ENCODE results near the gene ZFAND6.
A peak's percentile ranks its signal among the peaks of the same experiment; 100 is the strongest.
"Not testable (repeated sequence)": the region's sequence is repeated elsewhere in the genome, so short reads cannot be mapped to it uniquely, and the experiment has no call there.

Gene ZFAND6

DNA sequence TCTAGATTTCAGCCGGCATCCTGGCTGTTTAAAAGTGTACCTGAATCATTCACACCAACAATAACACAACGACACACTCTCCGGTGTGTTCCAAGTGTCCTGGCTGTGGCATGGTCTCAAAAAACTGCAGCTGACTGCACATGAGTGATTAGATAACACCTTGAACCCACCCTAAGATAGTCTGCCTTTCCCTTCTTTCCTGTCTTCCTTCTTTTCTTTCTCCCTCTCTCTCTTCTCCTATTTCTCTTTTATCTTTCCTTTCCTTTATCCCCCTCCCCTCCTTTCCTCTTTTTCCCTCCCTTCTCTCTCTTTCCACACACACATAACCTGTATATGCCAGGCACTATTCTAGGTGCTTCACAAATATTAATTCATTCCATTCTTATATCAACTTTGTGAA, 92.1 kb downstream of the ZFAND6 start:
- no peak for DNase-seq (ENCODE audit: low read depth)

DNA sequence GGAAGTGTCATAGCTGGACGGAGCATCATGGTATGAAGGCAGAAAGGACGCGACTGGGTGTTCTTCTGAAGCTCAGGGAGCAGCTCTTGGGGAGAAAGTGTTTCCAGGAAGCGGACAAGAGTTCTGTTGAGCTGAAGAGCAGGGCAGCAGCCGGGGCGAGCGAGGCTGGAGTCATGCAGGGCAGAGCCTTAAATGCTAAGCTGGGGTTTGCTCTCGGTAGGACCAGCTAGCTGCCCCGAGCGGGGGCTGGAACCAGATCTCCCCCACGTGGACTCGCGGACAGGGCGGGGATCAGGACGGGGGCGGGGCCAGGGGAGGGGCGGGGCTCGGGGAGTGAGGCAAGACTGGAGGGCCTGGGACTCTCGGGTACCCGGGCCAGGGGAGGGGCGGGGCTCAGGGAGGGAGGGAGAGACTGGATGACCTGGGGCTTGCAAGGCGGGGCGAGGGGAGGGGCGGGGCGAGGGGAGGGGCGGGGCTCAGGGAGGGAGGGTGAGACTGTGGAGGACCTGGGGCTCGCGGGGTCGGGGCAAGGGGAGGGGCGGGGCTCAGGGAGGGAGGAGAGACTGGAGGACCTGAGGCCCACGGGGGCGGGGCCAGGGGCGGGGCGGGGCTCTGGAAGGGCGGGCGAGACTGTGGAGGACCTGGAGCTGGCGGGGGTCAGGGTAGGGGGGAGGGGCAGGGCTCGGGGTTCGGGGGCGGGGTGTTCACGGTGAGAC, 92.9 kb downstream of the ZFAND6 start:
- DNase-seq (ENCODE audit: low read depth), result peak; percentile 87

DNA sequence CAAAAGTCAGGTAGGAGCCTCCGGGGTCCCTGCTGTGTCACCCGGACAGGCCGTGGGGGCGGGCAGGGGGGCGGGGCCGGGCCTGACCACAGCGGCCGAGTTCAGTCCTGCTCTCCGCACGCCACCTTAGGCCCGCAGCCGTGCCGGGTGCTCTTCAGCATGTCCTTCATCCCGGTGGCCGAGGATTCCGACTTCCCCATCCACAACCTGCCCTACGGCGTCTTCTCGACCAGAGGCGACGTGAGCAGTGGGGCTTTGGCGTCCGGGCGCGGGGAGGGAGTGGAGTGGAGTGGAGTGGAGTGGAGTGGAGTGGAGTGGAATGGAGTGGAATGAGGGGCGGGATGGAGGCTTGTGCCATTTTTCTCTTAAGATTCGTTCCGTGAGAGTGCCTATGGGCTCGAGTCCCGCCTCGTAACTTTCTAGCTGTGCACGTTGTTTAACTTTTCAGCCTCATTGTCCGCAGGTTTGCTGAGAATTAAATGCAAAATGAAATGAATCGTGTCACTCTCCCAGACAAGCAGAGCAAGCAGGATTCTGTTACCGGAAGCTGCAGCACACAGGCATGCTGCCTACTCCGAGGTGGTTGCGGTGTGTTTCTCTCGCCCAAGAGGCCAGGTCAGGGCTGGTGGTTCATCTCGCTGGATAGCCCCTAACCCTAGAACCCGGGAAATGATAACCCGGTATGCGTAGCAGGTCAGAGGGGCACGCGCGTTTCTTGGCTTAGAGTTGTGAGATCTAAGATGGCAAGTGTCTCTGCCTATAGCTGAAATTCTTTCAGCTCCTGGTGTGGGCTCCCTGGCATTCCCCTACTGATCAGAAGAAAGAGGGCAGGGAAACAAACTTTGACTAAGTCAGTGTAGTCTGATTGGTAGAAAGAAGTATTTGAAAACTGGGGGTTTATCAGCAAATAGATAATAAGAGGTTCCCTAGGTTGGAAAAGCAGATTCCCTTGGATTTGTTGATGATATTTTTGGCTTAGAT, 93.7 kb downstream of the ZFAND6 start, which contains the start of gene FAH:
Gene FAH (plus strand): TSS at position 104 of the 981 bp plus-strand sequence. CDS start 56 bp downstream, at position 160.
- DNase-seq (ENCODE audit: low read depth), result no peak

DNA sequence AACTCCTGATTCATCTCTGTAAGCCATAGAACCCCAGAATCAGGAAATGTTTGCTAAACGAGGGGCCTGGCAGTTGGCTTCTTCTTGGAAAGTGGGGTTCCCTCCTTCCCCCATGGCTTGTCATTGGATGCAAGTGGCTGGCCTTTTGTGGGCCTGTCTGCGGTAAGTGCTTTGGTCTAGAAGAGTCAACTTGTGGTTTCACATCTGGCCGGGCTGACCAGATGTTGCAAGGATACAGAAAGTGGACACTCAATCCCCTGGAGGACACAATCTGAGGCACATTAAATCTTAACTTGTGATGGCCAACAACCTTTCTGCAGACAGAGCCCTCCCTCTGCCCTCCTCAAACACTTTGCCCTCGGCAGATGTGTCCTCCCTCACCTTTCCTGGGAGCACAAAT, 94.4 kb downstream of the ZFAND6 start:
- no peak for DNase-seq (ENCODE audit: low read depth)

DNA sequence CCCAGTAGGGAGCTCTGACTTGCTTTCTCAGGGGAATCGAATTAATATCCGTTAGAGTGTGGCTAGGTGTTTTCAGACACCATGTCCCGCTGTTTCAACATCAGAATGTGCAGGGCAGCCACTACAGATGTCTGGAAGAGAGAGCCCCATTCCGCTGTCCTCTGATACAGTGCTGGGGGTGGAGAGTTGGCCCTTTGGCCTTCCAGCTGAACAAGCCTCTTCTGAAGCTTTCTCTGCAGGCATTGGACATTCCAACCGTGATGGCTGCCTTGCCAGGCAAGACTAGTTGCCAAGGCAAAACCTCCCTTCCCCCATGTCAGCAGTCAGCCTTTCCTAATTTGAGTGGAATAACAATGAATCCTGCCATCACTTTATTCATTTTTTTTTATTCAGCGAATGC, 94.9 kb downstream of the ZFAND6 start:
- DNase-seq (ENCODE audit: low read depth), result no peak

DNA sequence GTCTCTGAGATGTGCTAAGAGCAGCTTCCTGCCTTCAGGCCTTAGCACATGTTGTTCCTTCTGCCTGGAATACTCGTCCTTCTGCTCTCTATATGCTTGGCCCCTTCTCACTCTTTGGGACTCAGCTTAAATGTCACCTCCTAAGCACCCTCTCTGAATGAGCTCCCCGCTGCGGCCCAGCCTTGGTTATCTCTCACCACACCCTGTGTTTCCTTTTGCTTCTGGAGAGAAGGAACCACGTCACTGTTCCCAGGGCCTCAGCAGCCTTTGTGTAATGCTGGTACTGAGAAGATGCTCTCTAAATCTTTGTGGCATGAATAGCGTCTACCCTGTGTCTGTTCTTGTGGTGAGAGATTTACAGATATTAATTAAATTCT, 95.5 kb downstream of the ZFAND6 start:
- DNase-seq (ENCODE audit: low read depth), result no peak

DNA sequence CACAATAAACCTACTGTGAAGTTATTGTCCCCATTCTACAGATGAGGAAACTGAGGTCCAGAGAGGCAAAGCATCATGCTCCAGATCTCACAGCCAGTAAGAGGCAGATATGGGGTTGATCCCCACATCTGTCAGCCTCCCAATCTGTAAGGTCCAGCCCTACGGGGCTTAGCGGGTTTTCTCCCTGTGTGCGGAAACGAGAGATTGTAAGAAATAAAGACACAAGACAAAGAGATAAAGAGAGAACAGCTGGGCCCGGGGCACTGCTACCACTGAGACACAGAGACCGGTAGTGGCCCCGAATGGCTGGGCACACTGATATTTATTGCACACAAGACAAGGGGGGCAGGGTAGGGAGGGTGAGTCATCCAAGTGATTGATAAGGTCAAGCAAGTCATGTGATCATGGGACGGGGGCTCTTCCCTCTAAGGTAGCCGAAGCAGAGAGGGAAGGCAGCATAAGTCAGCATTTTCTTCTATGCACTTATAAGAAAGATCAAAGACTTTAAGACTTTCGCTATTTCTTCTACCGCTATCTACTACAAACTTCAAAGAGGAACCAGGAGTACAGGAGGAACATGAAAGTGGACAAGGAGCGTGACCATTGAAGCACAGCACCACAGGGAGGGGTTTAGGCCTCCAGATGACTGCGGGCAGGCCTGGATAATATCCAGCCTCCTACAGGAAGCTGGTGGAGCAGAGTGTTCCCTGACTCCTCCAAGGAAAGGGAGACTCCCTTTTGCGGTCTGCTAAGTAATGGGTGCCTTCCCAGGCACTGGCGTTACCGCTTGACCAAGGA, 96.1 kb downstream of the ZFAND6 start:
- not testable (repeated sequence) for DNase-seq (ENCODE audit: low read depth)

DNA sequence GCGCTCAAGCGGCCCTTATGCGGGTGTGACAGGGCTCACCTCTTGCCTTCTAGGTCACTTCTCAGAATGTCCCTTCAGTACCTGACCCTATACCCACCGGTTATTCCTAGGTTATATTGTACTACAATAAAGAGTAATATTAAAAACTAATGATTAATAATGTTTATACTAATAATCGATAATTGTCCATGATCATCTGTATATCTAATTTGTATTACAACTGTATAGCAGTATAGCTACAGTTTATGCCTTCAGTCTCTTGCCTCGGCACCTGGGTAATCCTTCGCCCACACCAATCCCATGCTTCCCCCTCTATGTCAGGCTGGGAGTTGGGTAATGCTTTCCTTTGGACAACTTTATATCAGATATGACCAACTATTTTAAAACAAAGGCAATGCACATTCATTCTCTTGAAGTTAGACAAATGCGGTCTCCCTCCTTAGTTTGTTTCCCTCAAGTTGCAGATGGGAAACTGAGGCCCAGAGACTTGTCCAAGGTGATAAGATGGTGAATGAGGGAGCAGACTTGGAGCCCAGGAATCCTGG, 96.8 kb downstream of the ZFAND6 start:
- DNase-seq (ENCODE audit: low read depth), result no peak

DNA sequence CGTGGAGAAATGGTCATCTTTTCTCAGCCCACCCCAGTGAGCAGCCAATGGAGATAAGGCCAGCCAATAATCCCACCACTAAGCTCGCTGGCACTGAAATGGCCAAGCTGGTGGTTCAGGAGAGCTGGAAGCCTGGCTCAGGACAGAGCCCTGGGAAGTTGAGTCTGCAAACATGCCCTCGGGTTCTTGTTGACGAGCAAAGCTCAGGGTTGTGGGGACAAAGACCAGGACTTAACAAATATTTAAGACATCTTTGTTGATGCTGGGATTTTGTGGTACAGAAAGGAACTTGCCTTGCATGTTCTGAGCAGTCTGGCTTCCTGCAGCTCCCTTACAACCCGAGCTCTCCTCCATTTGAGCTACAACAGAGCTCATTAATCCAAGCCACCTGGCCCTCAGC, 97.7 kb downstream of the ZFAND6 start:
- DNase-seq (ENCODE audit: low read depth), result no peak

DNA sequence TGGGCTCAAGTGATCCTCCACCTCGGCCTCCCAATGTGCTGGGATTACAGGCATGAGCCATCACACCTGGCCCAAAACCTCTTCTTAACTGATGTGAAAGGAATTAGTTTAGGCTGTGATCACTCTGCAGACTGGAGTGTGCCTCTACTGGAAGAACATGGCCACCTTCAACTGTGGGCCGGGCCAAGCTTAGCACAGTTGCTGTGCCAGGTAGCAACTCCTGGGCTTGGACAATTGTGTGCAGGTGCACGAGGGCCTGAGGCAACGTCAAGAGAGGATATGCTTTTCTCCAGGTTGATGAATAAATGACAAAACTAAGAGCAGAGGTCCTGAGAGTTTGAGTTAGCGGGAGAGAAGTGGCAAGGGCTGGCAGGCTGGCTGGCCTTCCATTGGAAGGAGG, 99.8 kb downstream of the ZFAND6 start:
- DNase-seq (ENCODE audit: low read depth), result no peak

DNA sequence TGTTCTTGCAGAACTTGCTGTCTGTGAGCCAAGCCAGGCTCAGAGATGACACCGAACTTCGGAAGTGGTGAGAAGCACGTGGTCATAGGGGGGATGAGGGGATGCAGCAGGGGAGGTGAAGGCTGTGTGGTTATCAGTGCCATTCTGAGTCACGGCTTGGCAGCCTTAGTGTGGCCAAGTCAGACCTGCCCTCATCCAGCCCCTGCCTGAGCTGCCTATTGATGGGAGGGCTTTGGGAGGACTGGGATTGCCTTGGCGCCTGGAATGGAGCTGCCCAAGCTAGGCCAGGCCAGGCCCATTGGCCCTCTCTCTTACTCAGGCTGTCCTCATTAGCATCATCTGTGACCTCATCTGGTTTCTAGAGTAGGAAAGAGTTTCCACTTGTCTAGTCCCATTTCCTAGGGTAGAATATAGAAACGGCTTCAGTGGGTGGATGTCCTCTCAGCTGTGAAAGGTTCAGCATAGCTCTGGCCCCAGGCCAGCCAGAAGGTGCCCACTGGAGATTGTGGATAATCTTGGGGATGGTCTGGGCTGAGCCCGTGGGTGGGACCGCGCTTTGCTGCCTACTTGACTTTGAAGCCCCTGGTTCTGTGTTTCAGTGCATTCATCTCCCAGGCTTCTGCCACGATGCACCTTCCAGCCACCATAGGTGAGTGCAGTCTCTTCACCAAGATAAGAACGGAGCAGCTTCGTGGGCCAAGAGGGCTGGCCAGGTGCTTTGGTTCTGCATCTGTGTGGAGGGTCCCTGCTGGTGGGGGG, 100.5 kb downstream of the ZFAND6 start:
- no peak for DNase-seq (ENCODE audit: low read depth)

DNA sequence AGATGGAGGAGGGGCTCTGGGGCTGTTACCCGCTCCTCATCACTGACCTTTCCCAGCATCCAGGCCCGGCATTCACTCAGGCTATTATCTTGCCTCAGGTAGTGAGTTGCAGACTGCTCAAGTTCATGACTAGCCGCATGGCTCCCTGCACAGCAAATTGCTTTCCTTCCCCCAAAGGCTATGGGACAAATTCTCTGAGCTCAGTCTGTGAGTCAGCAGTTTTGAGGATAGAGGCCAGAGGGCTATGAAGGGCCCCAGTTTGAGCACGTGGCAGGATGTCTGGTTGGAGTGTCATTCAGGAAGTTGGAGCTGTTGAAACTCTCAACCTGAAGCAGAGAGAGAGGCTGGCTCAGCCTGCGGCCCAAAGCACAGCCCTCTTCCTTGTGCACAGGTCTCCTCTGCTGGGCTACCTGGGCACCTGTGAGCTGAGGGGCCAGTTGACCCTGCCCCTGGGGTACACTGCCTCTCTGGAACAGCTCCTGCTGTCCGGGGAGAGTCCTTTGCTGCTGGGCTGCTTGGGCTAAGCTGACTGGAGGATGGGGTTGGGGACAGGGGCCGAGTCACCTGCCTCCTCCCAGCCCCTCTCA, 101.2 kb downstream of the ZFAND6 start:
- DNase-seq (ENCODE audit: low read depth), result no peak

DNA sequence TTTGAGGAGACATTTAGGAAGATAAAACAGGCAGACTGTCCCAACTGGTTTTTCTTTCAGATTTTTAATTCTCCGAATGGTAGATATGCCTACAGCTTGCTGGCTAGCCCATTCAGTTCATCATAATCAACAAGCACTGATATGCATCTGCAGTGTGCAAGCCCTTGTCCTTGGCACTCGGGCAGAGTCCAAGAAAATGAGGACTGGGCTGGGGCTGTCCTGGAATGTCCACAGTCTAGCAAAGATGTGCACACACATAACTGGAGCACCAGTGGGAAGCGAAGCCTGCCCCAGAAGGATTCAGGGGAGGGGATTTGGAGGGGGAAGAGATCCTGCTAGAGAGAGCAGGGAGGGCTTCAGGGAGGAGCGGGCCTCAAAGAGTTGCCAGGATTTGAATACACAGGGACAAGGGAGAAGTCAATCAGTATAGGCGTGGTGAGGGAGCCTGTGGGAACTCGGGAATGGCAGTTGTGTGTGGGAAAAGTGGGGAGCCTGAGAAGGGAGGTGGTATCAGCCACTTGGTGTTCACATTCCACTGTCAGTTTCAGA, 102.1 kb downstream of the ZFAND6 start:
- DNase-seq (ENCODE audit: low read depth), result no peak

DNA sequence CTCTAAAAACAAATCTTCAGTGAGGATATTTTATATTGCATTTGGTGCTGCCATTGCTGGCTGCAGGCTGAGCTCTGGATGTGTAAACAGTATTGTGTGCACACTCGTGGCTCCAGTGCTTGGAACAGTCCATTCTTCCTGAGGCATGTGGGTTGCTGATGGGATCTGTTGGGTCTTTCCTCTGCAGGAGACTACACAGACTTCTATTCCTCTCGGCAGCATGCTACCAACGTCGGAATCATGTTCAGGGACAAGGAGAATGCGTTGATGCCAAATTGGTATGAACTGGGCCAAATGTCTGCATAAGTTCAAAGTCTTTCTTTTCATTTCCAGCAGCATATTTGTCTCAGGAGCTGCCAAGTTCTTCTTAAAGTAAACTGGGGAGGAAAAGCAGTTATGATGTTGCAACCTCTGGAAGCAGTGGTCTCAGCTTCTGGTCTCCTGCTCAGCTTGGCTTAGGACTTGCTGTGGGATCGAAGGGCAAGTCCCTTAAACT, 102.6 kb downstream of the ZFAND6 start:
- DNase-seq (ENCODE audit: low read depth), result no peak

DNA sequence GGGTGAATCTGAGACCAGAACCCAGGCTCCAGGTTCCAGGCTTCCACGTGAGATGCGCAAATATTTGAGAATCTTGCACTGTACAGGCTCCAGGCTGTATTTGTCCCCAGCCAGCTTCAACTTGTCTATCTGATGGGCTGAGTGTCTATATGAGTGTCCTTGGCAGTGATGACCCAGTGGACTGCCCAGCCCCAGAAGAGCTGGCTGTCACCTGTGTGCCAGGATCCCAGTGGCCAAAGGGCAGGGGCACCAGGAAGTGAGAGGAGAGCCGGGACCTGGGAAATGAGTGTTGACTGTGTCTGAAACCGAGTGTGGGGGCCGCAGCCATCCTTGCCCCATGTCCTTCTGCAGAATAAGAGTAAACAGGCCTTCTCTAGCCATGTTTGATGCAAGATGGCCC, 103.7 kb downstream of the ZFAND6 start:
- no peak for DNase-seq (ENCODE audit: low read depth)

DNA sequence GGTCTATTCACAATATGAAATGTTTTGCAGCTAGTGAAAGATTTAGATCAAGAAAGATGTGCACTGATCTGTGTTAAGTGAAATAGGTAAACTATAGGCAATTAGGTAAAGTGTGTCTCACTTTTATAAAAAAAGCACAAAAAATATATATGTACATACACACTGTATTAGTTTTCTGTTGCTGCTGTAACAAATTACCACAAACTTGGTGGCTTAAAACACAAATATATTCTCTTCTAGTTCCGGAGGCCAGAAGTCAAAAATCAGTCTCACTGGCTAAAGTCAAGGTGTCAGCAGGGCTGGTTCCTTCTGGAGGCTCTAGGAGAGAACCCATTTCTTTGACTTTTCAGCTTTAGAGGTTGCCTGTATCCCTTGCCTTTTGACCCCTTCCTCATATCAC, 104.4 kb downstream of the ZFAND6 start:
- no peak for DNase-seq (ENCODE audit: low read depth)

DNA sequence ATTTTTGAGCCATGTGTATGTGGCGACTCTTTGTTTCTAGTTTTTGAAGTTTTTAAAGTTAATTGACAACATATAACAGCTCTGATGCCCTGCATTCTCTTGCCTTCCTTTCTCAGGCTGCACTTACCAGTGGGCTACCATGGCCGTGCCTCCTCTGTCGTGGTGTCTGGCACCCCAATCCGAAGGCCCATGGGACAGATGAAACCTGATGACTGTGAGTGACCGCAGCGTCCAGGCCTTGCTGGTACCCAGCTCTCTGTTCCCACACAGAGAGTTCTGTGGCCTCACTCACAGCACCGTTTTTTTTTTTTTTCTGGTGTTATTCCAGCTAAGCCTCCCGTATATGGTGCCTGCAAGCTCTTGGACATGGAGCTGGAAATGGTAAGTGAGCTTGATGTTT, 108.5 kb downstream of the ZFAND6 start:
- DNase-seq (ENCODE audit: low read depth), result no peak

DNA sequence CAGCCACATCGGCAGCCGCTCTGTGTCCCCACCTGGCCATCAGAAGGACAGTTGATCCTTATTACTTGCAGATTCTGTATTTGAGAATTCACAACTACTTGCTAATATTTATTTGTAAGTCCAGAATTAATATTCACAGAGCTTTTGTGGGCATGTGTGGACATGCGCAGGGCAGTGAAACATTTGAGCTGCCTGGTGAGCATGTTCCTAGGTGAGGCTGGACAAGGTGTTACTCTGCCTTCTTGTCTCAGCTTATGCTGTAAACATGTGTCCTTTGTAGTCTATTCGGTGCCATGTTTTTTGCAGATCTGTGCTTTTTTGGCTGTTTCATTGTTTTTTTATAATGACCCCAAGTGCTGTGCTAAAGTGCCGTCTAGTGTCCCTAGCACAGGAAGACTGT, 108.9 kb downstream of the ZFAND6 start:
- no peak for DNase-seq (ENCODE audit: low read depth)

DNA sequence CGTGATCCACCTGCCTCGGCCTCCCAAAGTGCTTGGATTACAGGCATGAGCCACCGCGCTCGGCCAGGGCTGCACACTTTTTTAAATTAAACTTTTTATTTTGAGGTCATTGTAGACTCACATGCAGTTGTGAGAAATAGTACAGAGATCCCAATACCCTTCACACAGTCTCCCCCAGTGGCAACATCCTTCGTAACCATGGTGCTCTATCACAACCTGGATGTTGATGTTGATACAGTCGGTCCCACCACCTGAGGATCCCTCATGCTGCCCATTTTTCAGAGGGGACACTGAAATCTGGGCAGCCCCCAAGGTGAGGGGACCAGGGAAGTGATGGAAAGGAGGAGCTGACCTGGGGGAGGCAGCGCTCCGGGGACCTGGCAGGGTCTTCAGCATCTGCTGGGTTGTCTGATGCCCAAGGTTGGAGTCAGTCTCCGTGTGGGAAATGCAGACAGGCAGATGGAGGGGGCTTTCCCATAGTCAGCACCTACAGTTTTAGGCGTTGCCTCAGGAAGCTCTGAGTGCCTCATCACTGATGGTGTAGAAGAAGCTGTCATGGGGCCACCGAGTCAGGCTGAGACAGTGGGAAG, 110.4 kb downstream of the ZFAND6 start:
- DNase-seq (ENCODE audit: low read depth), result no peak

DNA sequence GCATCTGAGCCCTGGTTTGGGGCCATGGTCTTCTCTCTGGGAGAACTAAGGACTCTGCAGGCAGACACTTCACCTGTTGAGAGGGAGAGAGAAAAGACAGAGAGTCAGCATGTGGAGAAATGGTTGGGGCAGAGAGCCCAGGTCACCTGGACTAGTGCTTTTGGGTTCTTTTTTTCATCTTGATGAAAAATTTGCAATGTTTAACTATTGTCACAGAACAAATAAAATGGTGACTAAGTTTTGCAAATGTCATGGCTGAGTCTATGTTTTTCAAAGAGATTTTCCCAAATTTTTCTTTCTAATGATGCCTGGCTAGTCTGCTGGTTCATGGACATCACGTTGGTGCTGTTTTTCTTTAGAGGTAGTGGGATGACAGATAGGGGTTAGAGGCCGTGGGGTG, 111.1 kb downstream of the ZFAND6 start:
- DNase-seq (ENCODE audit: low read depth), result no peak
